ENCODE results near the gene TMTC1.

Gene TMTC1

GRCh38 chr12:29508949-29509348, 274.8 kb downstream of the TMTC1 start:
- Histone ChIP-seq H3K27me3 (ENCODE audit: insufficient read depth, low read length) (no peaks in the 10 kb centered on the region), H3K4me2 (ENCODE audit: low read length) (no peak overlapping the region), H3K9me2 (ENCODE audit: low read depth, low read length) (no peaks in the 10 kb centered on the region), H3K9ac (ENCODE audit: low read length) (no peak overlapping the region), H3K27ac (ENCODE audit: low read depth, low read length, poor library complexity, severe bottlenecking) (no peak overlapping the region), H3K36me3 (ENCODE audit: insufficient read depth, low read length) (no peaks in the 10 kb centered on the region), H4K20me1 (ENCODE audit: insufficient read depth, low read length) (no peaks in the 10 kb centered on the region), H3K9me3 (ENCODE audit: low read length) (no peaks in the 10 kb centered on the region), H3K4me1 (ENCODE audit: insufficient read depth, low read length, severe bottlenecking) (no peaks in the 10 kb centered on the region), H3K79me2 (ENCODE audit: insufficient read depth, low read length) (no peaks in the 10 kb centered on the region), H3K4me3 (ENCODE audit: low read depth, low read length, poor library complexity, severe bottlenecking) (no peak overlapping the region), H3F3A (ENCODE audit: insufficient read depth, low read length) (no peaks in the 10 kb centered on the region), H2AFZ (ENCODE audit: low read length) (no peak overlapping the region)
- no peak for TF ChIP-seq CTCF (IDR thresholded peaks at IDR 0.05; ENCODE audit: low read length)
- TF ChIP-seq EZH2 (IDR thresholded peaks at IDR 0.05; ENCODE audit: borderline replicate concordance, low read length) = no peak

- Histone ChIP-seq H3K4me2 (ENCODE audit: low read length) (no peak overlapping the region), H3K79me2 (ENCODE audit: insufficient read depth, low read length) (no peaks in the 10 kb centered on the region), H3K9me2 (ENCODE audit: low read depth, low read length) (no peaks in the 10 kb centered on the region), H3K4me3 (ENCODE audit: low read depth, low read length, poor library complexity, severe bottlenecking) (no peak overlapping the region), H3K27me3 (ENCODE audit: insufficient read depth, low read length) (no peaks in the 10 kb centered on the region), H3K9me3 (ENCODE audit: low read length) (no peaks in the 10 kb centered on the region), H2AFZ (ENCODE audit: low read length) (no peak overlapping the region), H3K36me3 (ENCODE audit: insufficient read depth, low read length) (no peaks in the 10 kb centered on the region), H3K27ac (ENCODE audit: low read depth, low read length, poor library complexity, severe bottlenecking) (no peak overlapping the region), H3F3A (ENCODE audit: insufficient read depth, low read length) (no peaks in the 10 kb centered on the region), H4K20me1 (ENCODE audit: insufficient read depth, low read length) (no peaks in the 10 kb centered on the region), H3K9ac (ENCODE audit: low read length) (no peak overlapping the region), H3K4me1 (ENCODE audit: insufficient read depth, low read length, severe bottlenecking) (peaks cover 7% of the 10 kb centered on the region)
- TF ChIP-seq EZH2 (IDR thresholded peaks at IDR 0.05; ENCODE audit: borderline replicate concordance, low read length) (no peak), CTCF (IDR thresholded peaks at IDR 0.05; ENCODE audit: low read length) (no peak)
Measured at GRCh38 chr12:29505122-29505521, 278.6 kb downstream of the TMTC1 start.

- Histone ChIP-seq H3K27me3 (ENCODE audit: insufficient read depth, low read length) (no peaks in the 10 kb centered on the region), H3K4me3 (ENCODE audit: low read depth, low read length, poor library complexity, severe bottlenecking) (no peak overlapping the region), H3K36me3 (ENCODE audit: insufficient read depth, low read length) (no peaks in the 10 kb centered on the region), H3K79me2 (ENCODE audit: insufficient read depth, low read length) (no peaks in the 10 kb centered on the region), H3K9ac (ENCODE audit: low read length) (no peak overlapping the region), H3K4me2 (ENCODE audit: low read length) (no peak overlapping the region), H3F3A (ENCODE audit: insufficient read depth, low read length) (no peaks in the 10 kb centered on the region), H3K9me3 (ENCODE audit: low read length) (no peaks in the 10 kb centered on the region), H3K9me2 (ENCODE audit: low read depth, low read length) (no peaks in the 10 kb centered on the region), H3K4me1 (ENCODE audit: insufficient read depth, low read length, severe bottlenecking) (peaks cover 7% of the 10 kb centered on the region), H3K27ac (ENCODE audit: low read depth, low read length, poor library complexity, severe bottlenecking) (no peak overlapping the region), H4K20me1 (ENCODE audit: insufficient read depth, low read length) (no peaks in the 10 kb centered on the region), H2AFZ (ENCODE audit: low read length) (no peak overlapping the region)
- no peak for TF ChIP-seq CTCF (IDR thresholded peaks at IDR 0.05; ENCODE audit: low read length)
- TF ChIP-seq EZH2 (IDR thresholded peaks at IDR 0.05; ENCODE audit: borderline replicate concordance, low read length) = no peak
Measured at GRCh38 chr12:29503283-29503682, 280.5 kb downstream of the TMTC1 start.

Data from OCI-LY1 (cell line).